Measurements from ENCODE around the gene CD69. TPM values are rescaled to one million over a fixed set of nuclear protein-coding genes. Genes with fewer than 3 reads are reported as not detected.
A peak's percentile ranks its signal among the peaks of the same experiment; 100 is the strongest.

Gene CD69
- total RNA-seq, 3 donors from 2014 or later = 7.4 to 21.4 (median 11.5) TPM

DNA sequence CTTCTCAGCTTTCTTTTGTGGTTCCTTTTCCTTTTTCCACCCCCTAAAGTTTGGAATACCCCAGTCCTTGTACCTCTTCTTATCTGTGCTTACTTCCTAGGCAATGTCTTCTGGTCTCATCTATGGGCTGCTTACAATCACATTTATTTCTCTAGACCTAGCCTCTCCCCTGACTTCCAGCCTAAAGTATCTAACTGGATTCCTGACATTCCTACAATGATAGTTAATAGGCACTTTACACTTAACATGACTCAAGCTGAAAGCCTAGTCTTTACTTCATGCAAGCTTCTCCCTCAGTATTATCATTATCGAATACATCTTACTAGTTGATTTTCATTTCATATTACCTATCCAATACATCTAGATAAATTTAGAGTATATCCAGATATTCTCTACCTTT lies 49.0 kb downstream of the CD69 start:
- Histone ChIP-seq H3K4me3 (no peak overlapping the region), H3K9me3 (no peaks in the 10 kb centered on the region), H3K27ac (no peak overlapping the region), H3K4me1 (no peaks in the 10 kb centered on the region), H3K36me3 (no peaks in the 10 kb centered on the region), H3K27me3 (no peaks in the 10 kb centered on the region)
- no peak for DNase-seq (ENCODE audit: low spot score in 2 of 2)
- TF ChIP-seq POLR2AphosphoS5 (IDR thresholded peaks at IDR 0.05) (no peak), POLR2A (IDR thresholded peaks at IDR 0.05) (no peak)
- TF ChIP-seq, protein P1, sequence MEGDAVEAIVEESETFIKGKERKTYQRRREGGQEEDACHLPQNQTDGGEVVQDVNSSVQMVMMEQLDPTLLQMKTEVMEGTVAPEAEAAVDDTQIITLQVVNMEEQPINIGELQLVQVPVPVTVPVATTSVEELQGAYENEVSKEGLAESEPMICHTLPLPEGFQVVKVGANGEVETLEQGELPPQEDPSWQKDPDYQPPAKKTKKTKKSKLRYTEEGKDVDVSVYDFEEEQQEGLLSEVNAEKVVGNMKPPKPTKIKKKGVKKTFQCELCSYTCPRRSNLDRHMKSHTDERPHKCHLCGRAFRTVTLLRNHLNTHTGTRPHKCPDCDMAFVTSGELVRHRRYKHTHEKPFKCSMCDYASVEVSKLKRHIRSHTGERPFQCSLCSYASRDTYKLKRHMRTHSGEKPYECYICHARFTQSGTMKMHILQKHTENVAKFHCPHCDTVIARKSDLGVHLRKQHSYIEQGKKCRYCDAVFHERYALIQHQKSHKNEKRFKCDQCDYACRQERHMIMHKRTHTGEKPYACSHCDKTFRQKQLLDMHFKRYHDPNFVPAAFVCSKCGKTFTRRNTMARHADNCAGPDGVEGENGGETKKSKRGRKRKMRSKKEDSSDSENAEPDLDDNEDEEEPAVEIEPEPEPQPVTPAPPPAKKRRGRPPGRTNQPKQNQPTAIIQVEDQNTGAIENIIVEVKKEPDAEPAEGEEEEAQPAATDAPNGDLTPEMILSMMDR (IDR thresholded peaks at IDR 0.05) = no peak
- intact Hi-C loops (cut with DNase I; ENCODE audit: low total_unique reads) = loop anchor here (10.0 kb wide), 1 partner anchor 77 kb away; no protein-coding TSS in a partner anchor

DNA sequence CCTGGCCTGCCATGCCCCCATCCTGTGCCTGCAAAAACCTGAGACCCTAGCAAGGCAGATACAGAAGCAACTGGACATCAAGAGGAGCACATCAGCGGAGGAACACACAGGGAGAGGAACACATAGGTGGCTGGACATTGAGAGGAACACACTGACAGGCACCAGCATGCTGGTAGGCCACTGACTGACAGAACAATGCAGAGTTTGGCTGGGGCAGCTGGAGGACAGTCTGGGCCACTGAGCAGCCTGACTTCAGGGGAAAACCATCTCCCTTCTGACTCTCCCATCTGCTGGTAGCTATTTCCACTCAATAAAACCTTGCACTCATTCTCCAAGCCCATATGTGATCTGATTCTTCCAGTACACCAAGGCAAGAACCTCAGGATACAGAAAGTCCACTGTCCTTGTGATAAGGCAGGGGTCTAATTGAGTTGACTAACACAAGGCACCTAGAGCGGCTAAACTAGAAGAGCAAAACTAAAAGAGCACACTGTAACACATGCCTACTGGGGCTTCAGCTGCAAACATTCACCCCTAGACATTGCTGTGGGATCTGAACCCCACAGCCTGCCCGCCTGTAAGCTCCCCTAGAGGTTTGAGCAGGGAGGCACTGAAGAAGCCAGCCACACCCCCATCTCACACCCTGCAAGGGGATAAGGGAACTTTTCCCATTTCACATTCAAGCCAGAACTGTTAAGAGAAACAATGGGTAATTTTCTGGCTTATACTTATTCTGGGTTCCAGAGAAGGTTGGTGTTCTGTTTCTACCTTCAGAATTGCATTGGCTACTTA lies 49.9 kb downstream of the CD69 start:
- Histone ChIP-seq H3K4me1 (no peaks in the 10 kb centered on the region), H3K9me3 (no peaks in the 10 kb centered on the region), H3K27me3 (no peaks in the 10 kb centered on the region), H3K27ac (no peak overlapping the region), H3K36me3 (no peaks in the 10 kb centered on the region), H3K4me3 (no peak overlapping the region)
- DNase-seq (ENCODE audit: low spot score in 2 of 2) = no peak
- TF ChIP-seq, protein P1 (IDR thresholded peaks at IDR 0.05) = no peak
- TF ChIP-seq POLR2AphosphoS5 (IDR thresholded peaks at IDR 0.05) (no peak), POLR2A (IDR thresholded peaks at IDR 0.05) (no peak)
- intact Hi-C loops (cut with DNase I; ENCODE audit: low total_unique reads) = loop anchor here (10.0 kb wide), 1 partner anchor 76 kb away; no protein-coding TSS in a partner anchor

DNA sequence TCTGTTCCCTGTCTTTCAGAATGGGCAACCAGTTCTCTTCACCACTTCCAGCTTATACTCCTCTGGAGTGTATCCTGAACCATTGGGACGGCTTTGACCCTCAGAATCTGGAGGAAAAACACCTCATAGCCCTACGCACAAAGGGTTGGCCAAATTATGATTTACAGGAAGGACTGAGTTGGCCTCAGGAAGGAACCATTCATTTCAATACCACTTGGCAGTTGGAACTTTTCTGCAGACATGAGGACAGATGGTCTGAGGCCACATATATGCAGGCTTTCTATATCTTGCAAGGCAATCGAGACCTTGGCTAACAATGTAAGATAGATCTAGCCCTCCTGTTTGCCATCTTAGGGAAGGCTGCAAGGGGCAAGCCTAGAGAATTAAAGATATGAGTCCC lies 51.8 kb downstream of the CD69 start:
- Histone ChIP-seq H3K9me3 (no peaks in the 10 kb centered on the region), H3K36me3 (no peaks in the 10 kb centered on the region), H3K27ac (no peak overlapping the region), H3K4me3 (no peak overlapping the region), H3K27me3 (no peaks in the 10 kb centered on the region), H3K4me1 (no peaks in the 10 kb centered on the region)
- intact Hi-C loops (cut with DNase I; ENCODE audit: low total_unique reads) = no loop called here
- TF ChIP-seq POLR2AphosphoS5 (IDR thresholded peaks at IDR 0.05) (no peak), POLR2A (IDR thresholded peaks at IDR 0.05) (no peak)
- TF ChIP-seq, protein P1 (IDR thresholded peaks at IDR 0.05) = no peak
- DNase-seq (ENCODE audit: low spot score in 2 of 2) = no peak

DNA sequence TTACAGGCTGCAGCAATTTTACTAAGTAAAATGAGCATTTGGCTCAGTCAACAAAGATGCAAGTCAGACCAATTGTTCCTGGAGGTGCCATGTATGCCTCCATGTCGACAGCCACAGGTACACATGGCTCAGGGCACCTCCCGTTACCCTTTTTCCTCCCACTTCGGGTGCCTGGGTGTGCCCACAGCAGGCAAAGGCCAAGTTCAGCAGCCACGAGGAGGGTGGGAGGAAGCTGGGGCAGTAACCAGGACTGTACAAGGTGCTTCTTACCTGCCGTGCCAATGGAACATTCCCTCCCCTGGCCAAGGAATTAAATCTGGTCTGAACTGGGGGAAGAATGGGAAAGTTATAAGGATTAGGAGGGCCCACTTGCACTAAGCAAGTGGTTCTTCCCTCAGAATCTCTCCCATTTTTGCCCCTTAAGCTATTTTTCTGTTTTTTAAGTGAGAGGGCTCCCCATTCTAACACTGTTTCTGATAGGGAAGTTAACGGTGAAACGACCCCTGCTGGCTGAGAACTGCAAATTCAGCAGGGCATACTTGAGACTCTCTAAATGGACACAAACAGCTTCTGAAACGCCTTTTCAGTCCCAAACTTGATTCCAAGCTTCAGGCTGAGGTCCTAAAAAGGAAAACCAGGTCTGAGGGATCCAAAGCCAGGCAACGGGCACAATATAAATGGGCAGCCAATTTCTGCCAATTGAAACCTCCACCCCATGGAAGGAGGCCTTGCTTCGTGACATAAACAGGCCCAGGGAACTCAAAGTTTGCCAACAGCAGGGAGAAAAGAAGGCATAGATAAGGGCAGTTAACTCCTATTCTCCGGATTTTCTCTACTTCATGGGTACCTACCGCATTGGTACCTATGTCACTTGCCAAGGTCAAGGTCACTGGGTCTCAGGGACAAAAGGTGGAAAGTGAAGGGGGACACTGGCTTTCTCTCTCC lies 52.6 kb downstream of the CD69 start:
- intact Hi-C loops (cut with DNase I; ENCODE audit: low total_unique reads) = no loop called here
- no peaks in the 10 kb centered on the region for H3K9me3 ChIP-seq
- TF ChIP-seq POLR2AphosphoS5 (IDR thresholded peaks at IDR 0.05) = no peak
- no peak for TF ChIP-seq POLR2A (IDR thresholded peaks at IDR 0.05)
- TF ChIP-seq, protein P1 (IDR thresholded peaks at IDR 0.05) = peak; percentile 72 to 85 (median 78)
- no peaks in the 10 kb centered on the region for H3K27me3 ChIP-seq
- no peaks in the 10 kb centered on the region for H3K36me3 ChIP-seq
- H3K27ac ChIP-seq = no peak overlapping the region
- DNase-seq (ENCODE audit: low spot score in 2 of 2) = no peak
- no peaks in the 10 kb centered on the region for H3K4me1 ChIP-seq
- no peak overlapping the region for H3K4me3 ChIP-seq
